Lower leg skin (tissue), 3 donors: ENCODE results near the gene ZNF2.

ENCODE experiments used
- CTCF ChIP-seq, 3 donors: fragments of 450-650 bp; IDR thresholded peaks; one replicate each; pipeline ENCODE4 v1.5.1; 2016; ENCODE audit warnings: antibody characterized with exemption in 3 of 3, mild to moderate bottlenecking in 3 of 3, moderate library complexity in 2 of 3
- POLR2A ChIP-seq, 2 donors: fragments of 450-650 bp; IDR thresholded peaks; one replicate each; pipeline ENCODE4 v1.6.1; 2016 to 2017; ENCODE audit warnings: antibody characterized with exemption in 2 of 2, mild to moderate bottlenecking in 1 of 2, moderate library complexity in 1 of 2

GRCh38 chr2:95207111-95207961, 41.7 kb downstream of the ZNF2 start, which contains the start of gene ZNF892:
- TF ChIP-seq CTCF (IDR thresholded peaks at IDR 0.05) (no peak), POLR2A (IDR thresholded peaks at IDR 0.05) (no peak)
